HEK293 (cell line): Measurements from ENCODE around the gene EPSTI1.

Source experiments
- CTCF ChIA-PET: fragments of 350-600 bp; formaldehyde crosslinking; extraction: SDS; loops from one replicate; lab custom pipeline; 2021; ENCODE audit warnings: antibody characterized with exemption; lab: Yijun Ruan, JAX
- POLR2A ChIA-PET: fragments of 300-600 bp; formaldehyde crosslinking; extraction: SDS; loops from one replicate; lab custom pipeline; 2020; ENCODE audit warnings: antibody characterized with exemption, inconsistent platforms; lab: Yijun Ruan, JAX
- H3K27ac ChIP-seq: fragments of 200-500 bp; sonication (Bioruptor generic); 2 replicates; pipeline ENCODE4 v1.5.1; 2014; ENCODE audit warnings: low read depth, low read length, control low read depth, inconsistent platforms; ENCODE audit errors: extremely low read depth
- H3K36me3 ChIP-seq, 2 experiments: fragments of 200-500 bp in 1 of 2; sonication (Bioruptor generic) in 1 of 2; 1 replicate in 1 of 2; 2 replicates in 1 of 2; pipeline ENCODE4 v1.5.1; 2014 to 2017; ENCODE audit warnings: inconsistent platforms in 2 of 2, low read length in 2 of 2; ENCODE audit not compliant: control insufficient read depth in 2 of 2, insufficient read depth in 1 of 2
- H3K4me1 ChIP-seq: fragments of 200-500 bp; sonication (Bioruptor generic); 2 replicates; pipeline ENCODE4 v1.5.1; 2014; ENCODE audit warnings: mild to moderate bottlenecking, low read length, inconsistent platforms; ENCODE audit not compliant: control insufficient read depth, insufficient read depth
- H3K4me3 ChIP-seq: 2 replicates; pipeline ENCODE4 v1.5.1; 2011; ENCODE audit warnings: low read depth, mild to moderate bottlenecking, control low read depth, low read length, moderate library complexity
- H3K9me3 ChIP-seq: fragments of 200-500 bp; sonication (Bioruptor generic); 2 replicates; pipeline ENCODE4 v1.5.1; 2014; ENCODE audit warnings: low read depth, low read length, inconsistent platforms; ENCODE audit not compliant: control insufficient read depth, insufficient read depth
- ATF2 ChIP-seq: fragments of 450-650 bp; formaldehyde crosslinking; IDR thresholded peaks from 2 replicates; pipeline ENCODE4 v1.5.1; 2016; ENCODE audit warnings: missing biosample characterization, missing genetic modification characterization, low read depth
- GLIS1 ChIP-seq: fragments of 450-650 bp; formaldehyde crosslinking; IDR thresholded peaks from 2 replicates; pipeline ENCODE4 v1.5.1; 2016; ENCODE audit warnings: missing biosample characterization, missing genetic modification characterization
- PRDM1 ChIP-seq: fragments of 450-650 bp; formaldehyde crosslinking; IDR thresholded peaks from 2 replicates; pipeline ENCODE4; 2016; ENCODE audit warnings: missing biosample characterization, missing genetic modification characterization
- PRDM2 ChIP-seq: fragments of 450-650 bp; formaldehyde crosslinking; IDR thresholded peaks from 2 replicates; pipeline ENCODE4 v1.5.1; 2016; ENCODE audit warnings: missing biosample characterization, missing genetic modification characterization, borderline replicate concordance
- ZBTB20 ChIP-seq: fragments of 450-650 bp; formaldehyde crosslinking; IDR thresholded peaks from 2 replicates; pipeline ENCODE4 v1.5.1; 2016; ENCODE audit warnings: missing biosample characterization, missing genetic modification characterization
- ZEB2 ChIP-seq: fragments of 450-650 bp; formaldehyde crosslinking; IDR thresholded peaks from 2 replicates; pipeline ENCODE4 v1.5.1; 2016; ENCODE audit warnings: missing biosample characterization, missing genetic modification characterization
- ZFP69B ChIP-seq: fragments of 450-650 bp; formaldehyde crosslinking; IDR thresholded peaks from 2 replicates; pipeline ENCODE4 v1.5.1; 2016; ENCODE audit warnings: missing biosample characterization, missing genetic modification characterization
- ZNF140 ChIP-seq: fragments of 450-650 bp; formaldehyde crosslinking; IDR thresholded peaks from 2 replicates; pipeline ENCODE4 v1.5.1; 2016; ENCODE audit warnings: missing biosample characterization, missing genetic modification characterization
- ZNF157 ChIP-seq: fragments of 450-650 bp; formaldehyde crosslinking; IDR thresholded peaks from 2 replicates; pipeline ENCODE4 v1.5.1; 2016; ENCODE audit warnings: missing biosample characterization, missing genetic modification characterization
- ZNF175 ChIP-seq: fragments of 450-650 bp; formaldehyde crosslinking; IDR thresholded peaks from 2 replicates; pipeline ENCODE4 v1.5.1; 2016; ENCODE audit warnings: missing biosample characterization, missing genetic modification characterization
- ZNF18 ChIP-seq: fragments of 450-650 bp; formaldehyde crosslinking; IDR thresholded peaks from 2 replicates; pipeline ENCODE4 v1.5.1; 2016; ENCODE audit warnings: missing biosample characterization, missing genetic modification characterization
- ZNF214 ChIP-seq: fragments of 450-650 bp; formaldehyde crosslinking; IDR thresholded peaks from 2 replicates; pipeline ENCODE4 v1.5.1; 2017; ENCODE audit warnings: missing biosample characterization, mild to moderate bottlenecking, missing genetic modification characterization, borderline replicate concordance
- ZNF239 ChIP-seq: fragments of 450-650 bp; formaldehyde crosslinking; IDR thresholded peaks from 2 replicates; pipeline ENCODE4 v1.5.1; 2016; ENCODE audit warnings: missing biosample characterization, missing genetic modification characterization
- ZNF292 ChIP-seq: fragments of 450-650 bp; formaldehyde crosslinking; IDR thresholded peaks from 2 replicates; pipeline ENCODE4 v1.5.1; 2016; ENCODE audit warnings: low read depth, missing biosample characterization, missing genetic modification characterization, borderline replicate concordance
- ZNF341 ChIP-seq: fragments of 450-650 bp; formaldehyde crosslinking; IDR thresholded peaks from 2 replicates; pipeline ENCODE4; 2016; ENCODE audit warnings: low read depth, missing biosample characterization, missing genetic modification characterization
- ZNF354C ChIP-seq: fragments of 450-650 bp; formaldehyde crosslinking; IDR thresholded peaks from 2 replicates; pipeline ENCODE4 v1.5.1; 2016; ENCODE audit warnings: missing biosample characterization, missing genetic modification characterization, low read depth, borderline replicate concordance
- ZNF394 ChIP-seq: fragments of 450-650 bp; formaldehyde crosslinking; IDR thresholded peaks from 2 replicates; pipeline ENCODE4 v1.5.1; 2016; ENCODE audit warnings: missing biosample characterization, missing genetic modification characterization, mild to moderate bottlenecking, moderate library complexity, borderline replicate concordance
- ZNF514 ChIP-seq: fragments of 450-650 bp; formaldehyde crosslinking; IDR thresholded peaks from 2 replicates; pipeline ENCODE4 v1.5.1; 2016; ENCODE audit warnings: missing biosample characterization, missing genetic modification characterization
- ZNF571 ChIP-seq: fragments of 450-650 bp; formaldehyde crosslinking; IDR thresholded peaks from 2 replicates; pipeline ENCODE4 v1.5.0; 2017; ENCODE audit warnings: missing biosample characterization, missing genetic modification characterization
- ZNF629 ChIP-seq: fragments of 450-650 bp; formaldehyde crosslinking; IDR thresholded peaks from 2 replicates; pipeline ENCODE4 v1.5.1; 2017; ENCODE audit warnings: missing biosample characterization, missing genetic modification characterization
- ZNF837 ChIP-seq: fragments of 450-650 bp; formaldehyde crosslinking; IDR thresholded peaks from 2 replicates; pipeline ENCODE4 v1.5.1; 2016; ENCODE audit warnings: missing biosample characterization, missing genetic modification characterization
- ZSCAN18 ChIP-seq: fragments of 450-650 bp; formaldehyde crosslinking; IDR thresholded peaks from 2 replicates; pipeline ENCODE4 v1.5.1; 2016; ENCODE audit warnings: missing biosample characterization, missing genetic modification characterization
- ZSCAN5A ChIP-seq: fragments of 450-650 bp; formaldehyde crosslinking; IDR thresholded peaks from 2 replicates; pipeline ENCODE4 v1.5.1; 2016; ENCODE audit warnings: missing biosample characterization, missing genetic modification characterization
- ZXDB ChIP-seq: fragments of 450-650 bp; formaldehyde crosslinking; IDR thresholded peaks from 2 replicates; pipeline ENCODE4 v1.5.1; 2016; ENCODE audit warnings: missing biosample characterization, missing genetic modification characterization

EPSTI1 gene

DNA sequence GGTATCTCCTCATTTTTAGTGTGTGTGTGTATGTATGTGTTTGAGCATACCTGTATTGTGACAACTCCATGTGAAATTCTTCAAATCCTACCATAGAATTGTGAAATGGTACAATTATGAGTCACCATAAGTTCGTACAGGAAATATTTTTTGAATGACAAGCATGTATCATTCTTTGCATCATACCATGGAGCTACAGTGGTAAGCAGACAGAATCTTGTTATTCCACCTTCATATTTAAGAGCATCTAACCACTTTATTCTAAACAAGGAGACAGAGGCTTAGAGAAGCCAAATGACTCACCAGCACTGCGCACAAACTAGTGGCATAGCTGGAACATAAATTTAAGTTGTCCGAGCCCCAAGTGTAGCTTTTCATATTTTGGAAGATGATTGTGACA, 4.5 kb upstream of the EPSTI1 start (continued):
- TF ChIP-seq PRDM2: no peak

DNA sequence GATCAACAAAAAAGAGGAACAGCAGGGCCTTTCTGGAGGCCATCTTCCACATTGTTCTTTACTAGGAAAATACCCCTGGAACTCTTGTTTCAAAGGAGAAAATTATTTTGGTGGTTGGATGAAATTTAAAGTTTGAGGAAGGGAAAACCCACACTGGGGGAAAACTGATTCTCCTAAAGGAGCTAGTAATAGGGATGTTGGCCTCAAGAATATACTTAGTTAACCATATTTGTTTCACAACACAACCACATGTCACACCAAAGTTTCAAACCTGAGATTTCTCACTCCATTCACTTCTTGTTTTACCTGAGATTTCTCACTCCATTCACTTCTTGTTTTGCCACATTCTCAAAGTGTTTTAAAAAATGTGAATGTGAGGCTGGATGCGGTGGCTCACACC, 2.8 kb upstream of the EPSTI1 start:
- Histone ChIP-seq H3K4me1 (no peaks in the 10 kb centered on the region), H3K4me3 (no peak overlapping the region), H3K9me3 (no peaks in the 10 kb centered on the region)
- TF ChIP-seq ZBTB20 (tag by site-specific recombination) (no peak), ZNF175 (no peak), ZXDB (tag by site-specific recombination) (no peak), ZSCAN5A (no peak), ATF2 (tag by site-specific recombination) (no peak), ZNF140 (tag by site-specific recombination) (no peak), ZNF514 (tag by site-specific recombination) (no peak), GLIS1 (tag by site-specific recombination) (no peak), ZEB2 (no peak), ZNF354C (no peak), ZNF571 (tag by site-specific recombination) (no peak), ZNF394 (tag by site-specific recombination) (no peak)
- TF ChIP-seq, all 188 proteins: peak for 0
- POLR2A ChIA-PET: no interaction called here
- Histone ChIP-seq H3K27ac (no peak overlapping the region), H3K36me3 (no peaks in the 10 kb centered on the region)
- CTCF ChIA-PET: no interaction called here

DNA sequence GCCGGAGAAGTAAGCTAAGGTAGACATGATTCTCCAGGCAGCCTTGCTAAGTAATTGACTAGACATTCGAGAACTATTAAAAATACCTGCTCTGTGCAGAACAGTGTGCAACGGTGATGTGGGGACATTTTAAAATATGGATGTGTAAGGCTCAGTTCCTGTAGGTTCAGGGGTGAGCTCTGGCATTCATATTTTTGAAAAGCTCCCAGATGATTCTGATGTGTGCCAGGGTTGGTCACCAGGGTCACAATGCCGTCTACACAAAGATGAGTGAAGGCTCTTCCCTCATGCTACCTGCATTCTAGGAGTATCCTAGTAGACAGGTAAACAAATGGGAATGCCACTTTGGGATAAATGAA, 702 bp upstream of the EPSTI1 start:
- CTCF ChIA-PET: interaction anchor here (1.2 kb wide), 1 partner anchor 23 kb away, joined by 3 read pairs; no protein-coding TSS in a partner anchor
- H3K36me3 ChIP-seq: no peaks in the 10 kb centered on the region
- no peak overlapping the region for H3K27ac ChIP-seq
- no peaks in the 10 kb centered on the region for H3K4me1 ChIP-seq
- no peak overlapping the region for H3K4me3 ChIP-seq
- POLR2A ChIA-PET: interaction anchor here (1.3 to 1.4 kb wide), 2 partner anchors 29 to 62 kb away, joined by 3 to 5 read pairs; no protein-coding TSS in a partner anchor
- H3K9me3 ChIP-seq: no peaks in the 10 kb centered on the region
- no peak for TF ChIP-seq ZNF18
- TF ChIP-seq ZFP69B (tag by site-specific recombination): no peak
- no peak for TF ChIP-seq ZNF629 (tag by site-specific recombination)
- TF ChIP-seq ZNF239 (tag by site-specific recombination): no peak
- no peak for TF ChIP-seq ZNF214 (tag by site-specific recombination)
- TF ChIP-seq PRDM1: no peak
- no peak for TF ChIP-seq ZNF292 (tag by site-specific recombination)
- TF ChIP-seq ZNF341: no peak
- TF ChIP-seq ZNF837 (tag by site-specific recombination): no peak
- TF ChIP-seq ZSCAN18: no peak
- no peak for TF ChIP-seq ZNF157 (tag by site-specific recombination)
